ENCODE measurements around the gene PRSS38.

PRSS38 gene

DNA sequence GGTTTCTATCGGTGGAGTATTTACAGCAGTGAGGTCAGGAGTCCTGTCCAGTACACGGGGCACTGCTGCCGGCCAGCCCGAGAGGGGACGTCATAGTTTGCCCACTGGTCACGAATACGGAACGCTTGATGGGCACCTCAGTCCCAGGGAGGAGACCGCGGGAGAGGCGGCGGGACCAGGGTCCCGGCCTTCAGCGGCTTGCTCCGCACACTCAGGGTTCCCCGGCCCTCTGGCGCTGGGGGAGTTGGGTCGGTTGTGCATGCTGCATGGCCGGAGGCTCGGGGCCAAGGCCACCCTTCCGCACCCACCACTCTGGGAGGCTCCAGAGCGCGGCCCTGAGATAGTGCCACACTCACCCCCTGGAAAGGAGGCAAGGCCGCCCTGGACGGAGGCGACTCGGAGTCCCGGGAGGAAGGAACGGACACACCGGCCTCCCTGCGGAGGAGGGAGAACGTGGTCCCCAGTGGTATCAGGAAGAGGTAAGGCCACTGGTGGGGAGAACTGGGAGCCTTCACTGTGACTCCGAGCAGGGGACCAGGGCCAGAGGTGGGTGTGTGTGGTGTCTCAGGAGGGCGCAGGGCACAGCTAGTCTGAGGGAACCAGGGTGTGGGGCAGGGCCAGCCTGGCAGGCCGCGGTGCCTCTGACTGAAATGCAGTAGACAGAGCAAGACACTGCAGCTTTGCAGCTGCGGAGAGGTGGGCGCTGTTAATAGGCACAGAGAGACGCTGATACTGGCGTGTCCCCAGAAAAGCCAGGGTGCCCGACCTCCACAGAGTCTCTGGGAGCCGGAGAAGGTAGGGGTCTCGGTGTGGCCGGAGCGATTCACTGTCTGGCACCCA, 28.6 kb upstream of the PRSS38 start:
- H3K36me3 ChIP-seq (replicated peaks; ENCODE audit: low read depth, low read length): peaks cover 16% of the 10 kb centered on the region
- H3K4me3 ChIP-seq (ENCODE audit: low read length): peak overlapping the region; percentile 77
- peaks cover 36% of the 10 kb centered on the region for H3K4me1 ChIP-seq (ENCODE audit: low read length)
- H3K79me2 ChIP-seq (ENCODE audit: low read length): no peaks in the 10 kb centered on the region
- H3K27ac ChIP-seq (ENCODE audit: low read length): no peak overlapping the region
- H3K9me3 ChIP-seq (ENCODE audit: insufficient read depth, low read length): peaks cover 5% of the 10 kb centered on the region
- no peaks in the 10 kb centered on the region for H4K20me1 ChIP-seq (ENCODE audit: insufficient read depth, low read length)
- 0 out of 2 replicates have a peak, but pooled peaks cover 4% of the 10 kb centered on the region for H3K27me3 ChIP-seq (ENCODE audit: low read depth, low read length)
- peak overlapping the region; percentile 59 for H3K9ac ChIP-seq (ENCODE audit: low read length)
- no peak overlapping the region for H2AFZ ChIP-seq (ENCODE audit: low read depth, low read length)
- TF ChIP-seq, protein P1, sequence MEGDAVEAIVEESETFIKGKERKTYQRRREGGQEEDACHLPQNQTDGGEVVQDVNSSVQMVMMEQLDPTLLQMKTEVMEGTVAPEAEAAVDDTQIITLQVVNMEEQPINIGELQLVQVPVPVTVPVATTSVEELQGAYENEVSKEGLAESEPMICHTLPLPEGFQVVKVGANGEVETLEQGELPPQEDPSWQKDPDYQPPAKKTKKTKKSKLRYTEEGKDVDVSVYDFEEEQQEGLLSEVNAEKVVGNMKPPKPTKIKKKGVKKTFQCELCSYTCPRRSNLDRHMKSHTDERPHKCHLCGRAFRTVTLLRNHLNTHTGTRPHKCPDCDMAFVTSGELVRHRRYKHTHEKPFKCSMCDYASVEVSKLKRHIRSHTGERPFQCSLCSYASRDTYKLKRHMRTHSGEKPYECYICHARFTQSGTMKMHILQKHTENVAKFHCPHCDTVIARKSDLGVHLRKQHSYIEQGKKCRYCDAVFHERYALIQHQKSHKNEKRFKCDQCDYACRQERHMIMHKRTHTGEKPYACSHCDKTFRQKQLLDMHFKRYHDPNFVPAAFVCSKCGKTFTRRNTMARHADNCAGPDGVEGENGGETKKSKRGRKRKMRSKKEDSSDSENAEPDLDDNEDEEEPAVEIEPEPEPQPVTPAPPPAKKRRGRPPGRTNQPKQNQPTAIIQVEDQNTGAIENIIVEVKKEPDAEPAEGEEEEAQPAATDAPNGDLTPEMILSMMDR (IDR thresholded peaks at IDR 0.05; ENCODE audit: low read depth, low read length): no peak
- no peak for TF ChIP-seq EZH2phosphoT487 (IDR thresholded peaks at IDR 0.05; ENCODE audit: low read depth)
- H3K4me2 ChIP-seq (ENCODE audit: low read length): peak overlapping the region; percentile 85

DNA sequence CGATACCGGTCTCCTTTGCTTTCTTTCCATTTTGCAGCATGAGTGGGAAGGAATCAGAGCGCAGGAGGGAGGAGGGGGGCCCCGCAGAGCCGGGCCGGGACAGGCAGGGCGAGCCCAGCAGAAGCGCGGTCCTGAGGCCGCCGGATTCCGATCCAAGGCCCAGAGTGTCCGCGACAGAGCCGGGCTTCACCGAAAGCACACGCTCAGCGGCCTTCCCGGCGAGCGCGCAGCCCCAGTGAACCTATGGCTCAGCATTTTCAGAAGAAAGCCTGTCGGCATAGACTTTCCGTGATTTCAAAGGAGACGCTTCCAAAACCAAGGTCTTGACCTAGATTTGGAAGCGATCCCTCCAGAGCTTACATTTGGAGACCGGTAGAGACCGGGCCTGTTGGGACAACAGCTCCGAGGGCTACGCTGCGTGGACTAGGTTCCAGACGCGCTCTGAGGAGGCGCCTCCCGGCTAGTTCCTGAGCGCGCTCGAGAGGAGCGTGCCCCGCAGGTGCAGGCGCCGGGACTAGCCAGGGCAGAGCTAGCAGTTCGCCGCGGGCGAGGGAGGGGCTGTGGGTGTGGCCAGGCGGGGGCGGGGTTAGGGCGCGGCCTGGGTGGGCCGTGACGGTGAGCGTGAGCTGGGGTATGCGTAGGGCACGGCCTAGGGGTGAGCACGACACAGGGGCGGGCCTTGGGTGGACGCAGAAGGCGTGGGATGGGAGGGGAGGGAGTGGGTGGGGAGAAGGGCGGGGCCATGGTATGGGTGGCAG, 27.8 kb upstream of the PRSS38 start:
- H3K79me2 ChIP-seq (ENCODE audit: low read length): no peaks in the 10 kb centered on the region
- H3K4me2 ChIP-seq (ENCODE audit: low read length): peak overlapping the region; percentile 85
- 0 out of 2 replicates have a peak, but pooled peaks cover 4% of the 10 kb centered on the region for H3K27me3 ChIP-seq (ENCODE audit: low read depth, low read length)
- H3K9ac ChIP-seq (ENCODE audit: low read length): peak overlapping the region; percentile 59
- H3K9me3 ChIP-seq (ENCODE audit: insufficient read depth, low read length): peaks cover 5% of the 10 kb centered on the region
- TF ChIP-seq EZH2phosphoT487 (IDR thresholded peaks at IDR 0.05; ENCODE audit: low read depth): no peak
- TF ChIP-seq, protein P1 (IDR thresholded peaks at IDR 0.05; ENCODE audit: low read depth, low read length): no peak
- H3K27ac ChIP-seq (ENCODE audit: low read length): 0 out of 2 replicates have a peak overlapping the region, but pooled peaks have one; percentile 3
- peak overlapping the region; percentile 82 for H3K4me3 ChIP-seq (ENCODE audit: low read length)
- peaks cover 8% of the 10 kb centered on the region for H3K36me3 ChIP-seq (replicated peaks; ENCODE audit: low read depth, low read length)
- H4K20me1 ChIP-seq (ENCODE audit: insufficient read depth, low read length): no peaks in the 10 kb centered on the region
- H2AFZ ChIP-seq (ENCODE audit: low read depth, low read length): no peak overlapping the region
- H3K4me1 ChIP-seq (ENCODE audit: low read length): peaks cover 31% of the 10 kb centered on the region

DNA sequence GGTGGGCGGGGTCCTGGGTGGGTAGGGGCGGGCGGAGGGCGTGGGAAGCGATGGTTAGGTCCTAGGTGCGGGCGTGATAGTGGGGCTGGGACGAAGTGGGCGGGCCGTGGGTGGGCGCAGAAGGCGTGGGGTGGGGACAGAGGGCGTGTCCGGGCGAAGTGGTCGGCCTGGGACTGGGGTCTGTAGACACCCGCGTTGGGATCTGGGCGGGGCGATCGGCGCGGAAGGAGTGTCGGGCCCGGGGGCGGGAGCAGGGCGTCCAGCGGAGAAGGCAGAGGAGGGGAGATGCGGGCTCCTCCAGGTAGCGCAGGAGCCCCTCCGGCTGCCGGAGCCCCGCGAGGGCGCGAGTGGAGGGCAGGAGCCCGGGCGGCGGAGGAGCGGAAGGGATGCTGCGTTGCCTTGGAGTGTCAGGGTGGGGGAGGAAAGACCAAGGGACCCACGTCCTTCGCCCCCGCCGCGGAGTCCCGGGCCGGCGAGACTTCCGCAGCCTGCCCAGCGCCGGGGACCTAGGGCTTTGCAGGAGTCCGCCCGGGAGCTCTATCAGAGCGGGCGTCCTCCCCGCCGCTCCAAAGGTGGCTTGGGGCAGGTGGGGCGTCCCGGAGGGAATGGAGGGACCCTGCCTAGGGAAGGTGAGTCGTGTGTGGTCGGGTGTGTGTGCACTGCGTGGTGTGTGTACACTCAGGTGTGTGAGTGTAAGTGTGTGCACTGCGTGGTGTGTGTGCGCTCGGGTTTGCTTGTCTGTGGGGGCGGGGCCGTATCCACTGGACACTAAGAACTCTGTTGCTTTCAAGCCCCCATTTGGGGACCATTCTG, 27.0 kb upstream of the PRSS38 start:
- Histone ChIP-seq H3K36me3 (replicated peaks; ENCODE audit: low read depth, low read length) (peaks cover 8% of the 10 kb centered on the region), H3K4me3 (ENCODE audit: low read length) (peak overlapping the region; percentile 82), H3K79me2 (ENCODE audit: low read length) (no peaks in the 10 kb centered on the region), H3K9me3 (ENCODE audit: insufficient read depth, low read length) (peaks cover 5% of the 10 kb centered on the region), H3K9ac (ENCODE audit: low read length) (peak overlapping the region; percentile 51), H3K4me2 (ENCODE audit: low read length) (peak overlapping the region; percentile 91), H3K4me1 (ENCODE audit: low read length) (peaks cover 30% of the 10 kb centered on the region), H4K20me1 (ENCODE audit: insufficient read depth, low read length) (no peaks in the 10 kb centered on the region), H3K27me3 (ENCODE audit: low read depth, low read length) (0 out of 2 replicates have a peak, but pooled peaks cover 4% of the 10 kb centered on the region), H2AFZ (ENCODE audit: low read depth, low read length) (peak overlapping the region; percentile 37; the same call in 1 of the 2 replicates), H3K27ac (ENCODE audit: low read length) (no peak overlapping the region)
- TF ChIP-seq, protein P1 (IDR thresholded peaks at IDR 0.05; ENCODE audit: low read depth, low read length): no peak

Measured in OCI-LY3 (cell line).